Fibroblast of villous mesenchyme (primary cell): Measurements from ENCODE around the gene TAS2R3. TPM values are rescaled to one million over a fixed set of nuclear protein-coding genes. Genes with fewer than 3 reads are reported as not detected.

ENCODE experiments used
- DNase-seq: peaks from one replicate; pipeline ENCODE4 v3.0.0-alpha.2; 2010; ENCODE audit warnings: low read depth
- H3K4me3 ChIP-seq: 2 replicates; pipeline ENCODE4 v1.5.1; 2011; ENCODE audit warnings: low read depth, mild to moderate bottlenecking, low read length
- small RNA-seq: library from RNA; depleted of rRNA; stranded (forward); fragments of <200 nt; gene quantifications from one replicate; pipeline ENCODE3, GENCODE V24; 2012
- total RNA-seq: library from RNA; depleted of rRNA; stranded (reverse); fragments of >200 nt; gene quantifications from 2 replicates; pipeline ENCODE4 v1.2.3, GENCODE V29; 2012
- TF ChIP-seq, protein P1 (sequence below): IDR thresholded peaks from 2 replicates; pipeline ENCODE4 v1.5.1; 2012; ENCODE audit warnings: low read depth, mild to moderate bottlenecking, low read length; ENCODE audit not compliant: insufficient read depth

TAS2R3 gene
- total RNA-seq, 1 donor, result 1.7 TPM

DNA sequence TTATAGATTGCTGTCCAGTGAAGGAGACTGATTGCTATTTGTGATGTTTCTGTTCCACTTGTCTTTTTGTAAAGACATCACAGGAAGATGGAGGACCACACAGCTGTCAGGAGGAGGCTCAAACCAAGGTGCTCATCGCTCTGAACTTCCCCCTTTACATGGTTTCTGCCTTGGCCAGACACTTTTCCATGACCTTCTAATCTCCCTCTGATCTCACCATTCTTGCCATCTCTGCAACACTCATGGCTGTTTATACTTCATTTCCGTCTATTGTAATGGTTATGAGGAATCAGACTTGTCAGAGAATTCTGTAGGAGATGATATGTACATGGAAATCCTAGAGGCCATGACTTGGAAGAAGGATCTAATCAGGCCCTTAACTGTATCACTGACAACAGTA is 24.4 kb downstream of the TAS2R3 start:
- no peak for DNase-seq
- TF ChIP-seq, protein P1, sequence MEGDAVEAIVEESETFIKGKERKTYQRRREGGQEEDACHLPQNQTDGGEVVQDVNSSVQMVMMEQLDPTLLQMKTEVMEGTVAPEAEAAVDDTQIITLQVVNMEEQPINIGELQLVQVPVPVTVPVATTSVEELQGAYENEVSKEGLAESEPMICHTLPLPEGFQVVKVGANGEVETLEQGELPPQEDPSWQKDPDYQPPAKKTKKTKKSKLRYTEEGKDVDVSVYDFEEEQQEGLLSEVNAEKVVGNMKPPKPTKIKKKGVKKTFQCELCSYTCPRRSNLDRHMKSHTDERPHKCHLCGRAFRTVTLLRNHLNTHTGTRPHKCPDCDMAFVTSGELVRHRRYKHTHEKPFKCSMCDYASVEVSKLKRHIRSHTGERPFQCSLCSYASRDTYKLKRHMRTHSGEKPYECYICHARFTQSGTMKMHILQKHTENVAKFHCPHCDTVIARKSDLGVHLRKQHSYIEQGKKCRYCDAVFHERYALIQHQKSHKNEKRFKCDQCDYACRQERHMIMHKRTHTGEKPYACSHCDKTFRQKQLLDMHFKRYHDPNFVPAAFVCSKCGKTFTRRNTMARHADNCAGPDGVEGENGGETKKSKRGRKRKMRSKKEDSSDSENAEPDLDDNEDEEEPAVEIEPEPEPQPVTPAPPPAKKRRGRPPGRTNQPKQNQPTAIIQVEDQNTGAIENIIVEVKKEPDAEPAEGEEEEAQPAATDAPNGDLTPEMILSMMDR, result no peak
- H3K4me3 ChIP-seq, result no peak overlapping the region

DNA sequence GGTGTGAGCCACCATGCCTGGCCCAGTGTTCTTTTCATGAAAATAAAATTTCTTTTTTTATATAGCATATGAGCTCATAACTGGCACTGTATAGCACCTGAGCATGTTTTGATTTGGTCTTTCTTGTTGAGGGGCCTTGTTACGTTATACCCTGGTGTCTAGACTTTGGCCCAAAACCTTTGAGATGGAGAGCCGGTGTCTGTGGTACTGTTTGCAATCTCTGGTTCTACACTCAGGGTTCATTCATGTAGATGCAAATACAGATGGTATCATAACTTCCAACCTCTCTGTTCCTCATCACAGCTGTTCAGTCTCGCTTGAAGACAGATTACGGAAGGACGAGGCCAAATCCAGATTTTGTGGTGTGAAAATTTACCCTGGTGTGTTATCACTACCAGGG is 26.0 kb downstream of the TAS2R3 start, which contains the start of gene TAS2R5:
Gene TAS2R5, plus strand, starts transcription at position 301 of the 400 bp plus-strand sequence. CDS start 145 bp downstream, outside the sequence.
- H3K4me3 ChIP-seq, result no peak within 1 kb of the TSS
- no peak for DNase-seq
- TF ChIP-seq, protein P1, result no peak

DNA sequence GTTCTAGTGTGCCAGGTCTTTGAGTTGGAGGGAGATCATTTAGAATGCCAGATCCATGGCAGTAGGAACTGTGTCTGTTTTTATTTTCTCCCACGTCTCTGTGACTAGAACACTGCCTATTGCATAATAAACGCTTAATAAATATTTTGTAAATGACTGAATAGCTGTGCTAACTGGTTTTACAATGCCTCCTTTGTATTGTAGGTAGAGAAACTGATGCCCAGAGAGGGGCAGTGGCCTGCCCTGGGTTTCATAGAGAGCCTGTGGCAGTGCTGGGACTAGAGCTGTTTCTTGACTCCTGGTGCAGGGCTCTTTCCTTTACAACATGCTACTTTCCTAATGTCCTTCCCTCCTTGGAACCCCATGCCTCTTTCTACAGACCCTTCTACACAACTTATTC is 28.6 kb downstream of the TAS2R3 start:
- no peak overlapping the region for H3K4me3 ChIP-seq
- DNase-seq, result no peak
- TF ChIP-seq, protein P1, result no peak

Small RNAs within 50 kb of the gene (small RNA-seq; reads per million reads assigned to genes)
- not detected for gene RNU1-82P

Other genes with a start within 250 kb of the TAS2R3 start
- gene AGK, start 212.7 kb upstream of the TAS2R3 start, total RNA-seq, result 30.0 and 43.2 TPM in 2 replicates
- 4.8 and 5.6 TPM in 2 replicates for gene DENND11, start 61.9 kb upstream of the TAS2R3 start, total RNA-seq
- gene WEE2, start 55.7 kb upstream of the TAS2R3 start, total RNA-seq, result 0.32 TPM in 1 of 2 replicates, not detected in the other
- 105 and 111 TPM in 2 replicates for gene SSBP1, start 25.7 kb upstream of the TAS2R3 start, total RNA-seq
- gene TAS2R4, start 12.6 kb downstream of the TAS2R3 start, total RNA-seq, result 0.86 and 1.3 TPM in 2 replicates
- gene TAS2R5, start 26.1 kb downstream of the TAS2R3 start, total RNA-seq, result 0.32 and 0.86 TPM in 2 replicates
- gene PRSS37, start 77.4 kb downstream of the TAS2R3 start, total RNA-seq, result not detected in 2 replicates
- not detected in 2 replicates for gene OR9A4, start 152.3 kb downstream of the TAS2R3 start, total RNA-seq
- not detected in 2 replicates for gene CLEC5A, start 182.9 kb downstream of the TAS2R3 start, total RNA-seq
- gene TAS2R38, start 209.7 kb downstream of the TAS2R3 start, total RNA-seq, result not detected in 2 replicates
- gene MGAM, start 231.8 kb downstream of the TAS2R3 start, total RNA-seq, result 0.32 and 11.7 TPM in 2 replicates